IMR-90 (cell line): Measurements from ENCODE around the gene TMEM184B. TPM values are rescaled to one million over a fixed set of nuclear protein-coding genes. Genes with fewer than 3 reads are reported as not detected.

Source experiments
- ATAC-seq: fragments of 200-7000 bp; cut with Tn5 transposase; 2 replicates; pipeline ENCODE4 v1.9.1; 2020; ENCODE audit warnings: low read depth, mild to moderate bottlenecking, moderate library complexity
- BruUV-seq: library from RNA; stranded (reverse); fragments of 400-500 nt; replicated peaks from 2 replicates; lab custom pipeline; 2021; lab: Mats Ljungman, UMichigan
- CTCF ChIA-PET: fragments of 300-600 bp; formaldehyde crosslinking; extraction: SDS; loops from one replicate; lab custom pipeline; 2021; ENCODE audit warnings: antibody characterized with exemption; lab: Yijun Ruan, JAX
- POLR2A ChIA-PET: fragments of 300-600 bp; sonication (Branson Sonifier 250); formaldehyde crosslinking; loops from one replicate; lab custom pipeline; 2022; ENCODE audit warnings: antibody characterized with exemption; ENCODE audit not compliant: unreplicated experiment; lab: Charles Lee
- DNase-seq: peaks from one replicate; pipeline ENCODE4 v3.0.0; 2013
- H2AFZ ChIP-seq: replicated peaks from 2 replicates; pipeline ENCODE3; 2013; ENCODE audit warnings: low read length, mild to moderate bottlenecking; ENCODE audit not compliant: poor library complexity
- H2AK5ac ChIP-seq: 2 replicates; pipeline ENCODE4 v1.6.1; 2013; ENCODE audit warnings: low read depth, low read length, inconsistent platforms
- H2AK9ac ChIP-seq: replicated peaks from 2 replicates; pipeline ENCODE3; 2013; ENCODE audit warnings: mild to moderate bottlenecking, low read depth, low read length, moderate library complexity; ENCODE audit not compliant: poor library complexity
- H2BK120ac ChIP-seq: 2 replicates; pipeline ENCODE4 v1.6.1; 2013; ENCODE audit warnings: low read depth, low read length, inconsistent platforms
- H2BK15ac ChIP-seq: 3 replicates; pipeline ENCODE4 v1.6.1; 2013; ENCODE audit warnings: low read depth, low read length, inconsistent platforms
- H2BK20ac ChIP-seq: 2 replicates; pipeline ENCODE4 v1.6.1; 2013; ENCODE audit warnings: low read depth, mild to moderate bottlenecking, inconsistent platforms, low read length, moderate library complexity
- H2BK5ac ChIP-seq: 2 replicates; pipeline ENCODE4 v1.6.1; 2013; ENCODE audit warnings: mild to moderate bottlenecking, low read depth, low read length, inconsistent platforms; ENCODE audit not compliant: poor library complexity, severe bottlenecking
- H3K14ac ChIP-seq: replicated peaks from 2 replicates; pipeline ENCODE4 v1.6.1; 2013; ENCODE audit warnings: low read depth, low read length, inconsistent platforms
- H3K18ac ChIP-seq: 2 replicates; pipeline ENCODE4 v1.6.1; 2013; ENCODE audit warnings: low read depth, low read length, control low read depth
- H3K23ac ChIP-seq: 2 replicates; pipeline ENCODE4 v1.6.1; 2013; ENCODE audit warnings: low read depth, low read length, inconsistent platforms
- H3K27ac ChIP-seq: 2 replicates; pipeline ENCODE4 v1.5.1; 2013; ENCODE audit warnings: mild to moderate bottlenecking, control low read depth, low read length; ENCODE audit not compliant: insufficient read depth
- H3K27me3 ChIP-seq: 2 replicates; pipeline ENCODE4 v1.6.1; 2013; ENCODE audit warnings: low read length; ENCODE audit not compliant: control insufficient read depth, insufficient read depth
- H3K36me3 ChIP-seq: 2 replicates; pipeline ENCODE4 v1.6.1; 2013; ENCODE audit warnings: low read length, mixed read lengths; ENCODE audit not compliant: control insufficient read depth, insufficient read depth
- H3K4ac ChIP-seq: 2 replicates; pipeline ENCODE4 v1.6.1; 2013; ENCODE audit warnings: low read depth, low read length, inconsistent platforms
- H3K4me1 ChIP-seq: 2 replicates; pipeline ENCODE4 v1.6.1; 2013; ENCODE audit warnings: low read length, mixed read lengths; ENCODE audit not compliant: control insufficient read depth, insufficient read depth
- H3K4me2 ChIP-seq: 2 replicates; pipeline ENCODE4 v1.6.1; 2013; ENCODE audit warnings: low read depth, mild to moderate bottlenecking, control low read depth, low read length, moderate library complexity
- H3K4me3 ChIP-seq: 2 replicates; pipeline ENCODE4 v1.5.1; 2013; ENCODE audit warnings: low read depth, mild to moderate bottlenecking, control low read depth, low read length, moderate library complexity; ENCODE audit not compliant: insufficient read depth
- H3K56ac ChIP-seq: 2 replicates; pipeline ENCODE4 v1.6.1; 2013; ENCODE audit warnings: low read length, inconsistent platforms; ENCODE audit not compliant: insufficient read depth; ENCODE audit errors: extremely low read depth
- H3K79me1 ChIP-seq, 2 experiments: 2 replicates each; pipeline ENCODE4 v1.6.1; 2013; ENCODE audit warnings: low read length in 2 of 2, inconsistent platforms in 1 of 2, low read depth in 1 of 2
- H3K9ac ChIP-seq: 2 replicates; pipeline ENCODE4 v1.6.1; 2013; ENCODE audit warnings: low read depth, low read length, control low read depth
- H3K9me1 ChIP-seq: 2 replicates; pipeline ENCODE4 v1.6.1; 2013; ENCODE audit warnings: low read length, inconsistent platforms; ENCODE audit not compliant: insufficient read depth
- H3K9me3 ChIP-seq: 2 replicates; pipeline ENCODE4 v1.6.1; 2013; ENCODE audit warnings: low read length; ENCODE audit not compliant: control insufficient read depth, insufficient read depth
- H4K20me1 ChIP-seq: 2 replicates; pipeline ENCODE4 v1.6.1; 2013; ENCODE audit warnings: low read length, inconsistent platforms; ENCODE audit not compliant: insufficient read depth
- H4K5ac ChIP-seq: 2 replicates; pipeline ENCODE4 v1.6.1; 2013; ENCODE audit warnings: mild to moderate bottlenecking, low read depth, low read length, control low read depth
- H4K8ac ChIP-seq, 2 experiments: 2 replicates each; pipeline ENCODE4 v1.6.1; 2013; ENCODE audit warnings: low read depth in 2 of 2, low read length in 2 of 2, control low read depth in 1 of 2, inconsistent platforms in 1 of 2
- H4K91ac ChIP-seq: 2 replicates; pipeline ENCODE4 v1.6.1; 2013; ENCODE audit warnings: low read depth, low read length, inconsistent platforms; ENCODE audit not compliant: insufficient read depth
- CEBPB ChIP-seq: IDR thresholded peaks from 2 replicates; pipeline ENCODE4 v1.6.1; 2012; ENCODE audit warnings: low read depth, low read length, improper control_type of control experiment
- CHD1 ChIP-seq: IDR thresholded peaks from 2 replicates; pipeline ENCODE4 v1.6.1; 2012; ENCODE audit warnings: low read depth, low read length, improper control_type of control experiment
- CTCF ChIP-seq: conservative IDR thresholded peaks from 2 replicates; pipeline ENCODE4 v1.5.1; 2012; ENCODE audit warnings: mild to moderate bottlenecking, low read depth, low read length, improper control_type of control experiment
- ELK1 ChIP-seq: fragments of 150-350 bp; IDR thresholded peaks from 2 replicates; pipeline ENCODE4 v1.6.1; 2016; ENCODE audit warnings: low read depth, mild to moderate bottlenecking, low read length, moderate library complexity, borderline replicate concordance
- POLR2A ChIP-seq: IDR thresholded peaks from 2 replicates; pipeline ENCODE4 v1.6.1; 2012; ENCODE audit warnings: mild to moderate bottlenecking, low read depth, low read length
- RAD21 ChIP-seq: IDR thresholded peaks from 2 replicates; pipeline ENCODE4 v1.6.1; 2012; ENCODE audit warnings: low read length, improper control_type of control experiment
- WGBS, 2 experiments: methylation state at CpG; one replicate each; pipeline versions ENCODE4 v1.1.5 to v1.1.7; 2013; ENCODE audit warnings: missing lambda C conversion rate in 2 of 2; ENCODE audit not compliant: insufficient read length in 1 of 2; ENCODE audit errors: extremely low coverage in 2 of 2; 5-methylcytosine and 5-hydroxymethylcytosine counted together
- dilution Hi-C: fragments of 300-500 bp; cut with HindIII; formaldehyde crosslinking; loops from one replicate; pipeline ENCODE4 v1.14.3; 2018; ENCODE audit warnings: low sequenced_read_pairs; ENCODE audit not compliant: unreplicated experiment
- in situ Hi-C: fragments of 300-500 bp; cut with MboI; formaldehyde crosslinking; loops from 3 replicates; pipeline ENCODE4 v1.14.3; 2019; ENCODE audit warnings: low sequenced_read_pairs, inconsistent platforms, mixed read lengths
- intact Hi-C: fragments of 100-400 bp; cut with micrococcal nuclease; formaldehyde crosslinking; loops from 2 replicates; pipeline ENCODE4 v1.10.0; 2022
- polyA plus RNA-seq, 3 experiments: library from polyadenylated mRNA; depleted of rRNA; stranded (reverse); fragments of >200 nt; gene quantifications; 2 replicates each; pipeline ENCODE4 v1.2.3, GENCODE V29; 2012; ENCODE audit warnings: low replicate concordance in 1 of 3
- total RNA-seq: library from RNA; depleted of rRNA; stranded (reverse); fragments of >200 nt; gene quantifications from 2 replicates; pipeline ENCODE4 v1.2.3, GENCODE V29; 2012

TMEM184B gene
- total and polyA plus RNA-seq, 2 of the 4 experiments (the other 2 are of a cell fraction), result 9.1 to 81.1 TPM

- no peak overlapping the region for H3K27ac ChIP-seq
- dilution Hi-C loops (no loop called here), in situ Hi-C loops (no loop called here), intact Hi-C loops (no loop called here)
- no peaks in the 10 kb centered on the region for H3K36me3 ChIP-seq
- H2BK120ac ChIP-seq, result peak overlapping the region; percentile 94
- H3K4me3 ChIP-seq, result no peak overlapping the region
- H2BK5ac ChIP-seq, result no peak overlapping the region
- no peak overlapping the region for H3K4me2 ChIP-seq
- H2AK9ac ChIP-seq, result peak overlapping the region; percentile 29
- H3K27me3 ChIP-seq, result no peaks in the 10 kb centered on the region
- peak overlapping the region; percentile 91; the same call in 1 of the 2 replicates for H3K4ac ChIP-seq
- no peak overlapping the region for H4K5ac ChIP-seq
- no peak overlapping the region for H3K18ac ChIP-seq
- H2BK15ac ChIP-seq, result peak overlapping the region; percentile 82; the same call in 1 of the 3 replicates
- no peaks in the 10 kb centered on the region for H3K9me3 ChIP-seq
- CTCF ChIA-PET, result no interaction called here
- H4K91ac ChIP-seq, result peak overlapping the region; percentile 87
- DNase-seq (no peak), ATAC-seq (no peak)
- peak overlapping the region; percentile 84 for H2AK5ac ChIP-seq
- H3K9ac ChIP-seq, result no peak overlapping the region
- H3K56ac ChIP-seq, result no peak overlapping the region
- no peak overlapping the region for H2AFZ ChIP-seq
- BruUV-seq, result no TSS peak
- H3K79me1 ChIP-seq, result peaks cover 0 to 29% of the 10 kb centered on the region in 2 experiments; a peak in 2 of 4 replicates
- H3K14ac ChIP-seq, result no peak overlapping the region
- WGBS, 2 experiments, result 83% methylated on average over 9 of the region's 14 CpGs; no CpG with 5 or more reads in 1 of the 2 experiments
- peak overlapping the region; percentile 93 for H2BK20ac ChIP-seq
- H3K4me1 ChIP-seq, result peaks cover 26% of the 10 kb centered on the region
- H3K9me1 ChIP-seq, result peaks cover 25% of the 10 kb centered on the region
- POLR2A ChIA-PET, result interaction anchor here (0.5 kb wide), 1 partner anchor 96 kb away, joined by 3 read pairs; no protein-coding TSS in a partner anchor
- no peak overlapping the region for H3K23ac ChIP-seq
- no peaks in the 10 kb centered on the region for H4K20me1 ChIP-seq
- TF ChIP-seq CHD1 (no peak), RAD21 (no peak), CTCF (no peak), ELK1 (no peak), CEBPB (no peak), POLR2A (no peak)
- no peak overlapping the region for H4K8ac ChIP-seq
Observed at GRCh38 chr22:38174626-38175025, 98.2 kb downstream of the TMEM184B start.
